Karpas-422 (cell line): Measurements from ENCODE around the gene FXYD7. TPM values are rescaled to one million over a fixed set of nuclear protein-coding genes. Genes with fewer than 3 reads are reported as not detected.

Source experiments
- DNase-seq: peaks from one replicate; pipeline ENCODE4 v3.0.0-alpha.2; 2015
- H2AFZ ChIP-seq: fragments of 200-600 bp; sonication (generic); 2 replicates; pipeline ENCODE4 v1.6.1; 2014; ENCODE audit warnings: antibody characterized with exemption, low read length, mixed read lengths
- H3K27ac ChIP-seq: fragments of 200-600 bp; sonication (generic); 2 replicates; pipeline ENCODE4 v1.5.1; 2014; ENCODE audit warnings: mild to moderate bottlenecking, low read length, moderate library complexity
- H3K27me3 ChIP-seq: fragments of 200-600 bp; sonication (generic); 2 replicates; pipeline ENCODE4 v1.6.1; 2014; ENCODE audit warnings: low read length, mixed read lengths
- H3K36me3 ChIP-seq: fragments of 200-600 bp; sonication (generic); 2 replicates; pipeline ENCODE4 v1.6.1; 2014; ENCODE audit warnings: low read length, mixed read lengths; ENCODE audit not compliant: insufficient read depth
- H3K4me1 ChIP-seq: fragments of 200-600 bp; sonication (generic); 2 replicates; pipeline ENCODE4 v1.6.1; 2014; ENCODE audit warnings: mild to moderate bottlenecking, low read length, mixed read lengths
- H3K4me2 ChIP-seq: fragments of 200-600 bp; sonication (generic); 2 replicates; pipeline ENCODE4 v1.6.1; 2014; ENCODE audit warnings: low read length, low read depth, mild to moderate bottlenecking; ENCODE audit not compliant: poor library complexity, severe bottlenecking
- H3K4me3 ChIP-seq: fragments of 200-600 bp; sonication (generic); 2 replicates; pipeline ENCODE4 v1.5.1; 2014; ENCODE audit warnings: mild to moderate bottlenecking, antibody characterized with exemption, low read length, mixed read lengths
- H3K79me2 ChIP-seq: fragments of 200-600 bp; sonication (generic); 2 replicates; pipeline ENCODE4 v1.6.1; 2014; ENCODE audit warnings: mild to moderate bottlenecking, low read length, mixed read lengths
- H3K9ac ChIP-seq: fragments of 200-600 bp; sonication (generic); 2 replicates; pipeline ENCODE4 v1.6.0; 2014; ENCODE audit warnings: low read length
- H3K9me2 ChIP-seq: fragments of 200-600 bp; sonication (generic), shearing (Covaris generic); replicated peaks from 2 replicates; pipeline ENCODE4 v1.6.0; 2014; ENCODE audit warnings: mild to moderate bottlenecking, low read length, moderate library complexity; ENCODE audit not compliant: insufficient read depth
- H3K9me3 ChIP-seq: fragments of 300-700, 200-600 bp; sonication (generic); 2 replicates; pipeline ENCODE4 v1.6.1; 2014; ENCODE audit warnings: low read length, mixed read lengths
- H4K20me1 ChIP-seq: fragments of 200-600 bp; sonication (generic); 2 replicates; pipeline ENCODE4 v1.6.1; 2014; ENCODE audit warnings: mild to moderate bottlenecking, antibody characterized with exemption, low read length, low read depth; ENCODE audit not compliant: insufficient read depth
- total RNA-seq: library from RNA; depleted of rRNA; stranded (reverse); fragments of >200 nt; shearing (Covaris generic); gene quantifications from 2 replicates; pipeline ENCODE4 v1.2.3, GENCODE V29; 2014; ENCODE audit warnings: low replicate concordance

The FXYD7 gene
- total RNA-seq, 1 experiment from 2014 or later, result not detected

DNA sequence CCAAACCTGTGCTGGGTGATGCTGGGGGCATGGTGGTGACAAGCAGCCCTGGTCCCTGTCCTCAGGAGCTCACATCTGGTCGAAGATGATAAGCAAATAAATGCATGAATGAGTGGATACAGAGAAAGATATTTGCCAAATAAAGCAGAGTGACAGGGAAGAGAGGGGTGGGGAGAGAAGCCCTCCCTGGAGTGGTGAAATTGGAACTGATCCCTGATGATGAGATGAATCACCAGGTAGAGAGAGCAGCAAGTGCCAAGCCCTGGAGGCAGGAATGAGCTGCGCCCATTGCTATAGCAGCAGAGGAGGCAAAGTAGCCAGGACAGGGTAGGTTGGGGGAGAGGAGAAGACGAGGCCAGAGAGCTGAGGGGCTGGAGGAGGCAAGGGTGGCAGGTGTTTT lies 25.1 kb downstream of the FXYD7 start:
- H3K27me3 ChIP-seq, result no peaks in the 10 kb centered on the region
- DNase-seq, result no peak
- no peaks in the 10 kb centered on the region for H3K9me2 ChIP-seq
- H3K36me3 ChIP-seq, result peaks cover 34% of the 10 kb centered on the region
- peaks cover 5% of the 10 kb centered on the region for H3K4me1 ChIP-seq
- H3K9ac ChIP-seq, result no peak overlapping the region
- no peaks in the 10 kb centered on the region for H3K79me2 ChIP-seq
- H3K9me3 ChIP-seq, result peaks cover 31% of the 10 kb centered on the region
- no peaks in the 10 kb centered on the region for H4K20me1 ChIP-seq
- no peak overlapping the region for H3K27ac ChIP-seq
- no peak overlapping the region for H3K4me2 ChIP-seq
- no peak overlapping the region for H3K4me3 ChIP-seq
- no peak overlapping the region for H2AFZ ChIP-seq

DNA sequence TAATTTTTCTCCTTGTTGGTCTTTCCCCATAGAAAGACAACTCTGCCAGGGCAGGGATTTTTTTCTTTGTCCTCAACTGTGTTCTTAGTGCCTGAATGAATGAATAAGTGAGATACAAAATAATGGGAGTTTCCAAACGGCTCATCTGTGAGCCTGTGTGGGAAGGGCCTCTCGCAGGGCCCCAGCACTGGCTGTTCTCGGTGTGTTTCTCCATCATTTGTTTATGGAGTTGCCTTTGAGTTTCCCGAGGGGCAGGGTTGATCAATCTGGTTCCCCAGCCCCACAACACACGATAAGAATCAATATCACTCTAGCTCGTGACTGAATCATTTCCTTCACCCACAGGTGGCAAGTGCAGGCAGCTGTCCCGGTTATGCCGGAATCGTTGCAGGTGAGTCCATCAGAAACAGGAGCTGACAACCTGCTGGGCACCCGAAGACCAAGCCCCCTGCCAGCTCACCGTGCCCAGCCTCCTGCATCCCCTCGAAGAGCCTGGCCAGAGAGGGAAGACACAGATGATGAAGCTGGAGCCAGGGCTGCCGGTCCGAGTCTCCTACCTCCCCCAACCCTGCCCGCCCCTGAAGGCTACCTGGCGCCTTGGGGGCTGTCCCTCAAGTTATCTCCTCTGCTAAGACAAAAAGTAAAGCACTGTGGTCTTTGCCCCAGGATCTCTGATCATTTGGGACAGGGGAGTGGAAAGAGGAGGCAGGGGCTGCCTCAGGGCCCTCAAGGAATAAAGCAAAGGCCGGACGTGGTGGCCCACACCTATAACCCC lies 26.4 kb downstream of the FXYD7 start:
- H3K9me3 ChIP-seq, result peaks cover 22% of the 10 kb centered on the region
- no peak overlapping the region for H3K9ac ChIP-seq
- H3K27me3 ChIP-seq, result no peaks in the 10 kb centered on the region
- no peak overlapping the region for H3K27ac ChIP-seq
- H3K79me2 ChIP-seq, result no peaks in the 10 kb centered on the region
- H3K9me2 ChIP-seq, result no peaks in the 10 kb centered on the region
- no peaks in the 10 kb centered on the region for H4K20me1 ChIP-seq
- H3K4me1 ChIP-seq, result peaks cover 5% of the 10 kb centered on the region
- H3K4me2 ChIP-seq, result no peak overlapping the region
- no peak overlapping the region for H3K4me3 ChIP-seq
- H3K36me3 ChIP-seq, result peaks cover 24% of the 10 kb centered on the region
- no peak overlapping the region for H2AFZ ChIP-seq
- no peak for DNase-seq

GRCh38 chr19:35170359-35171061 lies 27.5 kb downstream of the FXYD7 start:
- Histone ChIP-seq H3K79me2 (no peaks in the 10 kb centered on the region), H3K9me2 (no peaks in the 10 kb centered on the region), H3K9me3 (peaks cover 11% of the 10 kb centered on the region), H3K27me3 (no peaks in the 10 kb centered on the region), H4K20me1 (no peaks in the 10 kb centered on the region), H3K36me3 (peaks cover 14% of the 10 kb centered on the region), H2AFZ (no peak overlapping the region), H3K4me3 (no peak overlapping the region), H3K4me1 (peaks cover 5% of the 10 kb centered on the region), H3K27ac (no peak overlapping the region), H3K4me2 (no peak overlapping the region), H3K9ac (no peak overlapping the region)
- DNase-seq, result no peak

DNA sequence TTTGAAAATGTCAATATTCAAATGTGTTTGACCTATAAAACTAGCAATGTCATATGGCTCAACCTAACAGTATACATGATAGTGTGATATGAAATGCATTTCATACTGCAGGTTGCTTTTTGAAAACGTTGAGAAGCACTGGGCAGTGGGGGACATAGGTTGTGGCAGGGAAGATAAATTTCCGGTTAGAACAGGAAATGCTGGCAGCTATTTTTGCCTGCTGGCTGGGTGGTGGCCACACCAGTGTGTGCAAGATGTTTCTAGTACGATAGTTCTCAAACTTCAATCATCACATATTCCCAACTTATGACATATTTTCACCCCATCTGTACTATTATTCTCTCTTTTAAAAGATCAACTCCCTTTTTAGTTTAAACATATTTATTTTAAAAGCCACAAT lies 28.7 kb downstream of the FXYD7 start:
- Histone ChIP-seq H3K9me2 (no peaks in the 10 kb centered on the region), H4K20me1 (no peaks in the 10 kb centered on the region), H3K4me2 (no peak overlapping the region), H2AFZ (no peak overlapping the region), H3K4me1 (peaks cover 5% of the 10 kb centered on the region), H3K79me2 (no peaks in the 10 kb centered on the region), H3K27me3 (no peaks in the 10 kb centered on the region), H3K9ac (no peak overlapping the region), H3K4me3 (no peak overlapping the region), H3K9me3 (no peaks in the 10 kb centered on the region; the same call in 1 of the 2 replicates), H3K27ac (no peak overlapping the region), H3K36me3 (peaks cover 1% of the 10 kb centered on the region)
- DNase-seq, result no peak

GRCh38 chr19:35174226-35174625 lies 31.2 kb downstream of the FXYD7 start:
- H3K4me2 ChIP-seq, result no peak overlapping the region
- H3K9ac ChIP-seq, result no peak overlapping the region
- H2AFZ ChIP-seq, result no peak overlapping the region
- no peaks in the 10 kb centered on the region for H3K27me3 ChIP-seq
- H3K79me2 ChIP-seq, result no peaks in the 10 kb centered on the region
- no peak overlapping the region for H3K27ac ChIP-seq
- no peak overlapping the region for H3K4me3 ChIP-seq
- H4K20me1 ChIP-seq, result no peaks in the 10 kb centered on the region
- no peaks in the 10 kb centered on the region for H3K9me3 ChIP-seq
- no peaks in the 10 kb centered on the region for H3K36me3 ChIP-seq
- DNase-seq, result no peak
- H3K4me1 ChIP-seq, result no peaks in the 10 kb centered on the region
- no peaks in the 10 kb centered on the region for H3K9me2 ChIP-seq

GRCh38 chr19:35176181-35176570 lies 33.1 kb downstream of the FXYD7 start:
- Histone ChIP-seq H3K4me2 (no peak overlapping the region), H3K27ac (no peak overlapping the region), H2AFZ (no peak overlapping the region), H3K9me2 (no peaks in the 10 kb centered on the region), H3K36me3 (no peaks in the 10 kb centered on the region), H3K9ac (no peak overlapping the region), H3K79me2 (no peaks in the 10 kb centered on the region), H3K9me3 (no peaks in the 10 kb centered on the region), H3K4me3 (no peak overlapping the region), H3K27me3 (no peaks in the 10 kb centered on the region), H4K20me1 (no peaks in the 10 kb centered on the region), H3K4me1 (no peaks in the 10 kb centered on the region)
- no peak for DNase-seq

GRCh38 chr19:35177377-35178274 lies 34.6 kb downstream of the FXYD7 start:
- no peak overlapping the region for H3K4me2 ChIP-seq
- no peaks in the 10 kb centered on the region for H3K4me1 ChIP-seq
- H3K9me2 ChIP-seq, result no peaks in the 10 kb centered on the region
- H3K9ac ChIP-seq, result no peak overlapping the region
- H2AFZ ChIP-seq, result no peak overlapping the region
- H3K4me3 ChIP-seq, result no peak overlapping the region
- no peak overlapping the region for H3K27ac ChIP-seq
- no peaks in the 10 kb centered on the region for H3K27me3 ChIP-seq
- no peaks in the 10 kb centered on the region for H4K20me1 ChIP-seq
- no peak for DNase-seq
- no peaks in the 10 kb centered on the region for H3K36me3 ChIP-seq
- no peaks in the 10 kb centered on the region for H3K9me3 ChIP-seq
- no peaks in the 10 kb centered on the region for H3K79me2 ChIP-seq

DNA sequence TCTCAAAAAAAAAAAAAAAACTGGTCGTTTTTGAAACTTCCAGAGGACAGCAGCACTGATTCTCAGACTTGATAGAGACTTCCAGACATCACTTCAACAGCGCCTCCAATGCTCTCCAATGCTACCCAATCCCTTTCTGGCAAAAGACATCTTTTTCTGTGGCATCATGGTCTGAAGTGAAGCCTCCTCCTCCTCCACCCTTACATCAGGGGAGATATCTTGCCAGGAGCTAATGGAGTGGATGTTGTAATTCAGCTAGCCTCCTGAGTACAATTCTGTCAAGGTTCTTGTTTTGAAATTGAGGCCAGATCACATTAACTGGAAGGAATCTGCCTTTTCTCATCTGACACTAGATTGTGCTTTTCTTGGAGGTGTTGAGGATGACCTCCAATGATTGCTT lies 35.6 kb downstream of the FXYD7 start:
- H3K4me3 ChIP-seq, result no peak overlapping the region
- DNase-seq, result no peak
- H3K4me2 ChIP-seq, result no peak overlapping the region
- H3K9me3 ChIP-seq, result no peaks in the 10 kb centered on the region
- no peaks in the 10 kb centered on the region for H3K27me3 ChIP-seq
- no peaks in the 10 kb centered on the region for H3K79me2 ChIP-seq
- no peaks in the 10 kb centered on the region for H4K20me1 ChIP-seq
- no peak overlapping the region for H3K9ac ChIP-seq
- no peak overlapping the region for H2AFZ ChIP-seq
- H3K4me1 ChIP-seq, result no peaks in the 10 kb centered on the region
- H3K36me3 ChIP-seq, result no peaks in the 10 kb centered on the region
- H3K27ac ChIP-seq, result no peak overlapping the region
- no peaks in the 10 kb centered on the region for H3K9me2 ChIP-seq
